Neutrophil (primary cell): ENCODE data around the gene RFX4.

Source experiments
- H3K27ac ChIP-seq: fragments of 200-600 bp; sonication (generic); 2 replicates; pipeline ENCODE4 v1.5.1; 2016; ENCODE audit warnings: mild to moderate bottlenecking, moderate library complexity
- H3K27me3 ChIP-seq: fragments of 200-600 bp; sonication (generic); 2 replicates; pipeline ENCODE4 v1.6.0; 2016; ENCODE audit warnings: mild to moderate bottlenecking
- H3K36me3 ChIP-seq: fragments of 200-600 bp; sonication (generic); 2 replicates; pipeline ENCODE4 v1.5.1; 2017
- H3K4me1 ChIP-seq, 2 experiments: fragments of 200-600 bp in 1 of 2; sonication (generic) in 1 of 2; 1 replicate in 1 of 2; 2 replicates in 1 of 2; pipeline versions ENCODE4 v1.5.1 to v1.6.1; 2013 to 2016; ENCODE audit warnings: low read depth in 1 of 2, low read length in 1 of 2, mild to moderate bottlenecking in 1 of 2, moderate library complexity in 1 of 2; ENCODE audit not compliant: control insufficient read depth in 1 of 2, insufficient read depth in 1 of 2
- H3K4me3 ChIP-seq, 2 experiments: fragments of 200-600 bp in 1 of 2; sonication (generic) in 1 of 2; 1 replicate in 1 of 2; 2 replicates in 1 of 2; pipeline ENCODE4 v1.5.1; 2013 to 2016; ENCODE audit warnings: low read depth in 1 of 2, low read length in 1 of 2, mild to moderate bottlenecking in 1 of 2, moderate library complexity in 1 of 2
- H3K9me3 ChIP-seq: fragments of 200-600 bp; sonication (generic); 2 replicates; pipeline ENCODE4 v1.5.1; 2016
- CTCF ChIP-seq: fragments of 200-600 bp; sonication (generic); IDR thresholded peaks from 2 replicates; pipeline ENCODE4 v1.5.1; 2016; ENCODE audit warnings: antibody characterized with exemption

The RFX4 gene

GRCh38 chr12:106776897-106777296 lies 194.1 kb downstream of the RFX4 start:
- no peak for TF ChIP-seq CTCF

GRCh38 chr12:106780010-106780631 lies 197.3 kb downstream of the RFX4 start:
- TF ChIP-seq CTCF, result no peak
- Histone ChIP-seq H3K36me3 (peaks cover 5% of the 10 kb centered on the region), H3K4me3 (no peak overlapping the region), H3K27ac (no peak overlapping the region), H3K4me1 (peaks cover under 1 to 4% of the 10 kb centered on the region in 2 experiments), H3K27me3 (no peaks in the 10 kb centered on the region), H3K9me3 (no peaks in the 10 kb centered on the region)

More at GRCh38 chr12:106776897-106777296, 194.1 kb downstream of the RFX4 start:
- H3K4me1 ChIP-seq, result peaks cover 9 to 14% of the 10 kb centered on the region in 2 experiments
- no peaks in the 10 kb centered on the region for H3K36me3 ChIP-seq
- H3K27ac ChIP-seq, result no peak overlapping the region
- no peaks in the 10 kb centered on the region for H3K9me3 ChIP-seq
- no peak overlapping the region for H3K4me3 ChIP-seq
- peaks cover 12% of the 10 kb centered on the region for H3K27me3 ChIP-seq

GRCh38 chr12:106782619-106783018 lies 199.8 kb downstream of the RFX4 start:
- H3K4me1 ChIP-seq, result no peaks in the 10 kb centered on the region
- no peaks in the 10 kb centered on the region for H3K9me3 ChIP-seq
- H3K4me3 ChIP-seq, result no peak overlapping the region
- TF ChIP-seq CTCF, result no peak
- H3K27me3 ChIP-seq, result no peaks in the 10 kb centered on the region
- peaks cover 7% of the 10 kb centered on the region for H3K36me3 ChIP-seq
- H3K27ac ChIP-seq, result no peak overlapping the region

GRCh38 chr12:106783515-106783914 lies 200.7 kb downstream of the RFX4 start:
- no peak overlapping the region for H3K4me3 ChIP-seq
- no peaks in the 10 kb centered on the region for H3K27me3 ChIP-seq
- H3K36me3 ChIP-seq, result peaks cover 7% of the 10 kb centered on the region
- H3K4me1 ChIP-seq, result no peaks in the 10 kb centered on the region
- no peak overlapping the region for H3K27ac ChIP-seq
- no peak for TF ChIP-seq CTCF
- no peaks in the 10 kb centered on the region for H3K9me3 ChIP-seq

- H3K27me3 ChIP-seq, result no peaks in the 10 kb centered on the region
- no peaks in the 10 kb centered on the region for H3K4me1 ChIP-seq
- no peak overlapping the region for H3K4me3 ChIP-seq
- no peak for TF ChIP-seq CTCF
- H3K27ac ChIP-seq, result no peak overlapping the region
- peaks cover 9% of the 10 kb centered on the region for H3K36me3 ChIP-seq
- H3K9me3 ChIP-seq, result no peaks in the 10 kb centered on the region
These were observed 207.2 kb downstream of the RFX4 start for GRCh38 chr12:106790020-106790419.

- Histone ChIP-seq H3K27me3 (no peaks in the 10 kb centered on the region), H3K27ac (no peak overlapping the region), H3K9me3 (no peaks in the 10 kb centered on the region), H3K36me3 (peaks cover 6% of the 10 kb centered on the region), H3K4me3 (no peak overlapping the region), H3K4me1 (no peaks in the 10 kb centered on the region)
- no peak for TF ChIP-seq CTCF
These were observed 208.7 kb downstream of the RFX4 start for GRCh38 chr12:106791531-106791930.
